GM21360 (cell line): ENCODE results near the gene SAP30.

Source experiments
- ATAC-seq: cut with Tn5 transposase; IDR thresholded peaks from one replicate; pipeline ENCODE4 v1.9.1; 2021; ENCODE audit warnings: mild to moderate bottlenecking, moderate library complexity; ENCODE audit not compliant: unreplicated experiment

Gene SAP30

DNA sequence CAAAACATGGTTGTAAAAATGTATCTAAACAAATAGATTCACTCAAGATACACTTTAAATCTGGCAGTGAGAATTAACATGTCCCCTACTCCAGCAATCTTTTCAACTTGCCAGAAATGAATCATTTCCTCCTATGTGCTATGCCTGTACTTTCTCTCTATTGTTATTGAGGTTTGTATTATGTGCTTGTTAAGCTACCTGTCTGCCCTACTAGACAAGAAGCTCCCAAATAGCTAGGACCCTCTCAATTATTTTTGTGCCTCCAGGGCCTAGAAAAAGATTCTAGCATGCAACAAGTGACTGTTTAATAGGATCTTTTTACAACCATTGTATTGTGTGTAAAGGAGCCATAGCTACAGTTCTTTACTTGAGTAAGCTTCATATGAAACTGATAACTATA, 3.5 kb upstream of the SAP30 start:
- ATAC-seq = peak; percentile 14

DNA sequence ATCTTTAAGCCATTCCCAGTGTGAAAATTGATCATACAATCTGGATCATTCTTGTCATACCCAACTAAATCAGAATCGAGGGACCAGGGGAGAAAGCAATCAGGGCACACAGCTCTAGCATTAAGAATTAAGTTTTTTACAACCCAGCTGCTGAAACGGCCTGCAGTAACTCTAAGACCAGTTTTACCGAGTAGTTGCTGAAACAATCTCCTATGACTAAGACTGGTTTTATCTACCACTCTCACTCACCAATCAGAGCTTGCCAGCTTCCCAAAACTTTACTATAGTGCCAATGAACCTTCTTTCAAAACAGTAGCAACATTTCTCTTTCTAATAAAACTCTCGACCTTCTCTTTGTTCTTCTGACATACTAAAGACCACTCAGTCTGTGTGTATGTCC, 2.8 kb upstream of the SAP30 start:
- ATAC-seq = no peak

DNA sequence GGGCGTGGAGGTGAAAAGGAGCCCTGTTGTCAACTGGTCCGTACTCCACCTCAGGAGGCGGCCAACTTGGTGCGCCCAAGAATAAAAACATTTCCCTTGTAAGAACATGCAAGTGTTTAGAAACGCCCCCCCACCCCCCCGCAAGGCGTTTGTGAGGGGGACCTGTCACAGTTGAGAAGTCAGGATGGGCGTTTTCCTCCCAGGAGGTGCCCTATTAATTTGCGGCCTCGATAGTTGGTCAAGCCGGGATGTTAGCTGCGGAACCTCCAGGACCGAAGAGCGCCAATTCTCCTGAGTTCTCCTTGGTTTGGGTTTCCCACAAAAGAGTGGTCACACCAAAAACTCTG, 651 bp upstream of the SAP30 start:
- ATAC-seq = peak; percentile 4

DNA sequence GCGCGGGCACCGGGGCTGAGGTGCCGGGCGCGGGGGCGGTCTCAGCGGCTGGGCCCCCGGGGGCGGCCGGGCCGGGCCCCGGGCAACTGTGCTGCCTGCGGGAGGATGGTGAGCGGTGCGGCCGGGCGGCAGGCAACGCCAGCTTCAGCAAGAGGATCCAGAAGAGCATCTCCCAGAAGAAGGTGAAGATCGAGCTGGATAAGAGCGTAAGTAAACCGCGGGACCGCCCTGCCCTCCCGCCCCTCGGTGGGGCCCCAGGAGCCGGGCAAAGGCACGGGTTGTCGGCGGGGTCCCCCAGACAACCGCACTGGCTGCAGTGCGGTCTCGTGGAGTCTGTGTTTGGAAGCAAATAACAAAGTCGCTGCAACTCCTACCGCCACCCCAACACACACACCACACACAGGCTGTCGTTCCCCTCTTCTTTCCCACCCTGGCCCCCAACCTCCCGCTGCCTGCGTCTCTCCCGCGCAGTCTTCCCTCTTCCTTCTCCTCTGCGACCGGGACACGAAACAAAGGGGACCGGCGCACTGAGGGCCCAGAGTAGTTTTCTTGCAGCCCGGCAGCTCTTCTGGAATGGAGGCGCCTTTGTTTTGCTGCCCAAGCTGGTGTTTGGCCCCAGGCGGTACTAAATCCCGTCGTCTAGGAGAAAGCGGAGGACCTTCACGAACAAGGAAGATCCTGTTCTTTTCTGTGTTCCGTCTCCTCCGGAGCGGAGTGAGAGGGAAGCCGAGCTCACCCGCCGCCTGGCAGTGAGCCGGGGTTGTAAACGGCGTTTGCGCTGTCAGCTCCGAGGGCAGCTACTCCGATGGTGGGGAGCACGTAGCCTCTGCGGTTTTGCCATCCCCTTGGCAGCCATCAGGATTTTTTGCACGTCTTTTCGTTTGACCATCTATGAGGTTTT, 788 bp downstream of the SAP30 start:
- ATAC-seq = peak; percentile 14

DNA sequence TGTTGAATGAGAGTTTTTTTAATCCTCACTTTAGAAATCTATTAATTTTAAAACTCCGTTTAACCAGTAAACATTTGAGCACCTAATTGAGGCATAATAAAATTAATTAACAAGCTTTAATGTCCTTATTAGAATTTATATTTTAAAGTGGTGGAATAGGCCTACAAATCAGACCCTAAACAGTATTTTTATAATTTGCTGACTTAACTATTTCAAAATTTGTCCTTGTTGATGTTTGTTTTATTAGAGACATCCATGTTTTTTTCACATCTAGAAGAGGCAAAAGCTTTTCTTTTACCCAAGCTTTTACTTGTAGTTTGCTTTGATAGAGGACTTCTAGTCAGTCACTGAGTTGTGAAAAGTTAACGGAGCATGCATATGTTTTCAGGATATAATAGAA, 3.8 kb downstream of the SAP30 start:
- no peak for ATAC-seq

DNA sequence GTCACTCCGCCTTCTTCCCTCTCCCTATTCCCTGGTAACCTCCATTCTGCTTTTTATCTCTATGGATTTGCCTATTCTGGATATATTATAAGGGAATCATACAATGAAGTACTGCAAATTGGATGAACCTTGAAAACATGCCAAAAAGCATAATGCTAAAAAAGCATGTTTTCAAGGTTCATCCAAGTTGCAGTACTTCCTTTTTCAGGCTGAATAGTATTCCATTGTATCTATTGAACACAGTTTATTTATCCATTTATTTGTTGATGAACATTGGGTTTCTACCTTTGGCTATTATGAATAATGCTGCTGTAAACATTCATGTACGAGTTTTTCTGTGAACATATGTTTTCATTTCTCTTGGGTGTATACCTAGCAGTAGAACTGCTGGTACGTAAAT, 9.2 kb downstream of the SAP30 start:
- no peak for ATAC-seq

DNA sequence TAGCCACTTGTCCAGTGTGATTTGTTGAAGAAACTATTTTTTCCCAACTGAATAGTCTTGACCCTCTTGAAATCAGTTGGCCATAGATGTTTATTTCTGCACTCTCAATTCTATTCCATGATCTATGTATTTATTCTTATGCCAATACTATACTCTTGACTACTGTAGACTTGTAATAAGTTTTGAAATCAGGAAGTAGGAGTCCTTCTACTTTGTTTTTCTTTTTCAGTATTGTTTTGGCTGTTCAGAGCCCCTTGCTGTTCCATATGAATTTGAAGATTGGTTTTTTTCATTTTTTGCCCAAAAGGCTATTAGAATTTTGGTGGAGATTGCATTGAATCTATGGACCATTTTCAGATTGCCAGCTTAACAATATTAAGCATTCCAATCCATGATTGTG, 10.2 kb downstream of the SAP30 start:
- no peak for ATAC-seq

DNA sequence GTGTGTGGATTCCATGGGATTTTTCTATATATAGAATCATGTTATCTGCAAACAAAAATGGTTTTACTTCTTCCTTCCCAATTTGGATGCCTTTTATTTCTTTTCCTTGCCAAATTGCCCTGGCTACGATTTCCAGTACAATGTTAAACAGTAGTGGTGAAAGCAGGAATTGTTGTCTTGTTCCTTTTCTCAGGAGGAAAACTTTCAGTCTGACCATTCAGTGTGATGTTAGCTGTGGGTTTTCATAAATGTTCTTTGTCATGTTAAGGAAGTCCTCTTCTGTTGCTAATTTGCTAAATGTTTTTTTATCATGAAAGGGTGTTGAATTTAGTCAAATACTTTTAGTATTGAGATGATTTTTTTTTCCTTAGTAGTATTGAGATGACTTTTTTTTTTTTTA, 10.9 kb downstream of the SAP30 start:
- no peak for ATAC-seq

DNA sequence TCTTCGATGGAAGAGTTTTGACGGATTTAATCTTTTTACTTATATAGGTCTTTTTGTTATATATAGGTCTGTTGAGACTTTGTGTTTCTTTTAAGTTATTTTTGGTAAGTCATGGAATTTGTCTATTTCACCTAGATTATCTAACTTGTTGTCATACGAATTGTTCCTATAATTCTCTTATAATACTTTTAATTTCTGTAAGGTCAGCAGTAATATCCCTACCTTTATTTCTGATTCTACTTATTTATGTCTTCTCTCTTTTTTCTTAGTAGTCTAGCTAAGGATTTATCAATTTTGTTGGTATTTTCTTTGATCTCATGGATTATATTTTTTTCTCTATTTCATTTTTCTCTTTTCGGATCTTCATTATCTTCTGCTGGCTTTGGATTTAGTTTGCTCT, 11.6 kb downstream of the SAP30 start:
- no peak for ATAC-seq

DNA sequence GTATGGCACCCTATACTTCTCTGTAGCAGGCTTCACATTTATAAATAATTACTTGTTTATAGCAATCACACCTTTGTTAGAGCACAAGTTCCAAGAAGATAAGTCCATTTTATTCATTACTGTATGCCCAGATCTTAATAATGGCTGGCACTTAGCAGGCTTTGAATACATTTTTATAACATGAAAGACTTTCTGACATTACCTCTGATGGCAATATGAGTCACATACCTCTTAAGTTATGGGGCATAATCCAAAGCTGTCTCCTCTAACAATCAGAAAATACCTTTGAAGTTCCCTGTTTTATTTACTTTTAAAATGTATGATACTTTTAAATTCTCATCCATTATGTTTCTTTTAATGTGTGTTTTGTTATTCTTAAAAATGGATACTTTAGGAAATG, 16.0 kb downstream of the SAP30 start:
- ATAC-seq = no peak

DNA sequence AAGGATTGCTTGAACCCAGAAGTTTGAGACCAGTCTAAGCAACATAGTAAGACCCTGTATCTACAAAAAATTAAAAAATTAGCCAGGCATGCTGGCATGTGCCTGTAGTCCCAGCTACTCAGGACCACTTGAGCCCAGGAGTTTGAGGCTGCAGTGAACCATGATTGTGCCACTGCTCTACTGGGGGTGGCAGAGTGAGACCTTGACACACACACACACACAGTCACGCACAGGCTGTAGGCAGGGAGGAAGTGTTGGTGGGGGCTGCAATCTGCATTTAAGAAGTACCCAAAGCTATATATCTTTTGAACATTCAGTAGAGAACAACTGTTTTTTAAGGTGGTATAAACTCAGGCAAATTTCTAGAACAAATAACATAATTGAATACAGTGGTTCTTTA, 20.9 kb downstream of the SAP30 start:
- no peak for ATAC-seq

DNA sequence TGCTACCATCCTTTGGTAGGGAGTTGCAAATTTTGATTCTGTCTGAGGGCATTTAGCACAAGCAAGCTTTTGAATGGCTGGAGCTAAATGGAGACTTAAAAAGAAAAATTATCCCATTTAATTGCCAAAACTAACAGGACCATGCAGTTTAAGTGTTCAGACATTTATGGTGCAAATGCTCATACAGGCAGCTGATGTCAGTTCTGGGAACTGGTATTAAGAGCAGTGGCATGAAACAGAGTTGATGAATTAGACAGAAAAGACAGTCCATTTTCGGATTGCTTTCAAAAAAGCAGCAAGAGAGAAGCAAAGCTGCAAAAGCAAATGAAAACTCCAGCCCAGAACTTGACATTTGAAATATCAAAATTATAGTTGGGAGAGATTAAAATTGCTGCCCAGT, 26.9 kb downstream of the SAP30 start:
- no peak for ATAC-seq

DNA sequence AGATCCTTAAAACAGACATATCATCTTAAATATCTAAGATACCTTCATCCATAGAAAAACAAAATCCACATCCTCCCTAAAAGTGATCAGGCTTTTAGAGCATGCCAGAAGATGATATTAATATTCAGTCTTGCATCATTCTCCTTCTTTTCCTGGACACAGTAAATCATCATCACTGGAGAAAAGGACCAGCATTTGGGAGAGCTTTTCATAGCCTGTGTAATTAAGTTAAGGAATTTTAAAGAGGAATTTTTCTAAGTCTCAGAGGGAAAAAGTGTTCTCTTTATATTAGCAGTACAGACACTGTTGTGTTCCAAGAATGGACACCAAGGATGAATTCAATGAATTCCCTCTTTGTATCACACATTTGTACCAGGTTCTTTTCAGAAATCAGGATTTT, 27.5 kb downstream of the SAP30 start:
- ATAC-seq = no peak

DNA sequence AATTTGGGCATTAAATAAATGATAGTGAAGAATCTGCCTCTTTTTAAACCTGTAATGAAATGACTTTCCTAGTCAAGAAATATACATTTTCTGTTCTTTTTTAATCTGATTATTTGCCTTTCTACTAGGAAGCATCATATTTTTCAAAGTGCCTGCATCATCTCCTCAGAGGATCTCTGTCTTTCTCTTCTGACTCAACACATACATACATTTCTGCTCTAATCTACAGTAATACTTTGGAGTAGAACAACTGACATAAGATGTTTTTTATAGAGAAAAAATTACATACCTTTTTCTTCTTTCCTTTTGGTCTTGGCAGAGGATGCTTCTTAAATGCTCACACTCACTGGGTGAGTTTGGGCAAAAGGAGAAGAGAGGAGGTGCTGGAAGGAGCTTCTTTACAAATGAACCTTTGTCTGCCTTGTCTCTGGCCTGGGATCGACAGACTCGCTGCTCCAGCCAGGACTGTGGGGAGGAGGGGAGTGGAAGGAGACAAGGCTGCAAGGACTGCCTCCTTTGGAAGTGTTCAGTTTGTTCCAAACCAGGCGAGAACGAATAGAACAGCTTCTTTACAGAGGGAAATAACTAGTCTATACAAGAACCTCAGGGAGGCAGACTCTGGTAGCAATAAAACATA, 28.1 kb downstream of the SAP30 start, which contains the start of gene SCRG1:
Gene SCRG1 (minus strand): TSS at position 338 of the 637 bp plus-strand sequence. CDS start 7,702 bp downstream, outside the sequence.
- no peak for ATAC-seq

DNA sequence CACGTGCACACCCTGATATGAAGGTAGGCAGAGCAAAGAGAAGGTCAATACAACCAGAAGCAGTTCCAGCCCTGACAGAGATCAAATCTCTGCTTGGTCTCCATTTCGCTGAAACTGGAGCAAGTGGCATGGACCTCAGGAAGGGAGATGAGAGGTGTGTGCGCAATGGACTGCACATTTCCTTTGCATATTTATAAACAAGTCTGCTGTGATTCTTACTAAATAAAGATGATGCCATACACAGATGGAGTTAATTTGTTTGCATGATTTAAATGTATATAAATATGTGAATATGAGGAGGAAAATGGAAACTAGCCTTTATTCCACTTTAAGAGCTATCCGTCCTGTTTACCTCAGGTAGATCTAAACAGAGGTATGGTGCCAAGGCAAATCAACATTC, 30.3 kb downstream of the SAP30 start:
- ATAC-seq = no peak

DNA sequence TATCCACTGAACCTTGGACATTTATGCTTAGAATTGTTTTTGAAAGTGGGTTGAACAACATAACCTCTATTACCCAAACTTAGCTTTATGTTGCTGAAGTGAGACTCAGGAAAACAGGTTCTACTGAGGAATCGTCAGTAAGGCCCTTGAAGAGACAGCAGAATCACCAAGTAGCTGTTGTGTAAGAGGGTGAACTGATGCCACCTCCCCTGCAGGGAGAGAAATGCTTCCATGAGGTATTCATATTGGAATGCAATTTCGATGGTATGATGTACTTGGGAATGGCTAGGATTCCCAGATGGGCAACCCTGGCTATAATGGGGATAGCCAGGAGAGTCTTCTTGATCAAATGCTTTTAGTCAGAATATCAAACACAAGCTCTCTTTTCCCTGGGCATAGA, 32.3 kb downstream of the SAP30 start:
- ATAC-seq = no peak

DNA sequence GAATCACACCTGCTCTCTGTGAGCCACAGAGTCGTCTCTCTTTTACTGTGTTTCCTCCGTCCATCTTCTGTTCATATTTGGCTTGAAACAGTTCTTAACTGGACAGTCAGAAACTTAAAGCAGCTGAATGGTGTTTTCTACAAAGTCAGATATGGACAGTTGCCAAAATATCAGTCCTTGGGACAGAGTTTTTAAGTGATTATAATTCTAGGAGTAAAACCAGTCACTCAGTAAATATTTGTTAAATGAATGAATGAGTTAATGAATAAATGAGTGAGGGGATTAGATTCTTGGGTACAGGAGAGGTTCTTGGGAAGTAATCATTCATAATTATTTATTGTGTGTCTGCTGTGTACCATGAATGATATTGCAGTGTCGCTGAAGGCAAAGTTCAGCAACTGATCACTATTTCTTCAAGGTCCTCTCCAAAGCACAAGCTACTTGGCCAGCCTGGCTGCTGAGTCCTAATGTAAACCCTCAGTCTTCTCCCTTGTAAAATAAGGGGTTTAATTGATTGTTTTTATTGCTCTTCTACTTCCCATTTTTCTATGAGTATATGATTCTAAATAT, 33.6 kb downstream of the SAP30 start:
- ATAC-seq = no peak

DNA sequence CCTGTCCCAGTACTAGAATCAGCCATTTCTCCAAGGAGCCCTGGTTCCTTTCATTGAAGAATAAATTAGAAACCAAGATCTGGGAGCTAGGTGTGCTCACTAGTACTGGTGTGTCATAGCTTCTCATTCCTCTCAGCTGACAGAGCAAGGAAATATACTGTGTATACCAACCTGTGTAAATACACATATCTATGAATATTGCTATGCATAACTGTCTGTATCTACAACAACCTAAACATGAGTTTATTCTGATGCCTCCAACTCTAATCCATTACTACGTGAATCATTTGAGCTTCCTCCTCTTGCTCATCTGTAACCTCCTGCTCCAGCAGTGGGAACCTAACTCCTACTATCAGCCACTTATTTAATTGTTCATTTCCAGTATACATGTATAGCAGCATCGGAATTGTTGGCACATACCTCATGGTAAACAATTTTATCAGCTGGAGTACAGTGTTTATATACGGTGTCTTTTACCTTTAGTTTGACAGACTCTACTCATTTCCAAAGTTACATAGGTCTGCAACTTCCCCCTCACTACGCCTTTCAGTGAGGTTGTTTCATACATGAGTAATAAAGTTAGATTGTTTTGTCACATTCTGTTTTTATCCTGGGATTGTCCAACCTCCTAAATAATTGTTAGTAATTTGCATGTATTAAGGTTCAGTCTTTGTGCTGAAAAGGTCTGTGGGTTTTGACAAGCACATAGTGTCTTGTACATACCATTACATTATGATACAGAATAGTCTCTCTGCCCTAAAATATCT, 35.3 kb downstream of the SAP30 start:
- ATAC-seq = peak; percentile 81

DNA sequence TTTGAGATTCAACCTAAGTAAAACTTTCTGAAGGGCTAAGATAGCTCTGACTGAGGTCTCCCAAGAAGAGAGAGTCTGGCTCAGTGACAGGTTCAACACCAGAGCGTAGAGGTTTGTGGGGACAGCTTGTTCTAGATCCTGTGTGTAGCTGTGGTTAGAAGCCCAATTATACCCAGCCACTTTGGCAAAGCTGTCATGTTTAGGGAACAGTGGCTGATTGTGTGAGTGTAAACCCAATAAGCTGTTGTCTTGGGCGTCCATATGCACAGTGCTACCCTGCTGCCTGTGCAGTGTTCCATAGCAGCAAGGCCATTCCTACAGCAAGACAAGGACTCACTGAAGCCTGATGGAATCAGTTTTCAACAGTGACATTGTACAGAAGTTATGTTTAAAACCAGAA, 39.3 kb downstream of the SAP30 start:
- no peak for ATAC-seq

DNA sequence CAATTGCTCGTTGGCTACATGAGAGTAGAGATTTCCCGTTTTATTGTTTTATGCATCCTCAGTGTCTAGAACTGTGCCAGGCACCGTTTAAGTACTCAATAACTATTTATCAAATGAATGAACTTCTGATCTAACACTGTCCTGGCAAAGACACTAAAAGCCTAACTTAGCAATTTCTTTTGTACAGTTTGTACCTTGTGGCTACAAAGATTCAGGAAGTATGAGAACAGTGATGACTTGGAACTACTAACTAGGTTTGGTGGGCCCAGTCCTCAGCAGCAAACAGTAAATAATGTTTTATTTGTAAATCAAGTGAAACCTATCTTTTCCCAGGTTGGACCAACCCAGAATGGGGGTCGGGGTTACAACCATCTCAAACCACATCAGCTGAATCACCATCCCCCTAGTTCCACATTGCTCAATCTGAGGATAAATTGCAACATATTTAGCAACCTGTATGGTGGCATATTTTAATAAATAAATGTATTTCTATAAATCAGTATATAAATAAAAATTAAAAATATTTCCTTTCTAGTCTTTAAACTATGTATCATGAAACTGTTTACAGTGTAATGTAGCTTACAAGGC, 40.4 kb downstream of the SAP30 start:
- ATAC-seq = no peak

DNA sequence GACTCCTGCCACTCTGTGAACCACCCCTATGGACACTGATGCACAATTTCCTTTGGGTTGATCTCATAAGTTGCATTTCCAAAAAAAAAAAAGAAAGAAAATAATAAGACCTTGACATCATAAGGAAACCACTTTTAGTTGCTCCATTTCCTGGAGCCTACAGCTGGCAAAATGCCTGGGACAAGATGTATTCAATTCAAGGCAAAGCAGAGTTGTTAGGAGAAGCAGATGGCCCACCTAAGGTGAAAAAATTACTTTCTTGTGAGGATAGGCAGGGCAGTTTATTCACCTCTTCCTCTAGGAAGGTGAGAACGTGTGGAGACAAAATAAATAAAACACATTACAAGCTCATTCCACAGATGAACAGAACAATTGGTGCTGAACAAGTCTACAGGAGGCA, 42.3 kb downstream of the SAP30 start:
- ATAC-seq = no peak
